ENCODE results near the gene ATXN2. TPM values are rescaled to one million over a fixed set of nuclear protein-coding genes. Genes with fewer than 3 reads are reported as not detected.

ATXN2 gene
- total and polyA plus RNA-seq, 4 donors, result 11.5 to 33.1 (median 22.1) TPM

- Histone ChIP-seq H3K27ac (ENCODE audit: low read depth in 1 of 2, low read length in 2 of 2) (no peak overlapping the region), H3K9ac (ENCODE audit: low read depth in 1 of 2, low read length in 2 of 2) (no peak overlapping the region), H3K4me3 (ENCODE audit: low read depth in 1 of 3, low read length in 3 of 3) (no peak overlapping the region), H3K36me3 (ENCODE audit: control insufficient read depth in 4 of 4, insufficient read depth in 3 of 4, low read depth in 1 of 4, low read length in 3 of 4) (peaks cover 21 to 52% (median 34%) of the 10 kb centered on the region in 4 donors), H3K27me3 (ENCODE audit: control insufficient read depth in 4 of 4, insufficient read depth in 4 of 4, low read length in 3 of 4) (no peaks in the 10 kb centered on the region), H3K4me1 (ENCODE audit: control insufficient read depth in 4 of 4, insufficient read depth in 4 of 4, low read length in 3 of 4) (peaks cover 2 to 11% (median 7%) of the 10 kb centered on the region in 4 donors), H3K9me3 (ENCODE audit: control insufficient read depth in 4 of 4, low read length in 3 of 4) (no peaks in the 10 kb centered on the region)
- no peak for DNase-seq (ENCODE audit: low spot score)
- 95% methylated on average over 15 of the region's 15 CpGs for WGBS
- TF ChIP-seq MAX (IDR thresholded peaks at IDR 0.05) (no peak), ATF3 (IDR thresholded peaks at IDR 0.05) (no peak), JUND (IDR thresholded peaks at IDR 0.05) (no peak), NR2F2 (IDR thresholded peaks at IDR 0.05) (no peak), RXRA (IDR thresholded peaks at IDR 0.05) (no peak), HNF4A (conservative IDR thresholded peaks at IDR 0.05) (no peak), YY1 (IDR thresholded peaks at IDR 0.05) (no peak), ZBTB33 (IDR thresholded peaks at IDR 0.05) (no peak), FOXA1 (IDR thresholded peaks at IDR 0.05) (no peak)
Observed at GRCh38 chr12:111455448-111456320, 143.4 kb downstream of the ATXN2 start.

GRCh38 chr12:111454716-111455447 lies 144.2 kb downstream of the ATXN2 start:
- H3K4me1 ChIP-seq (ENCODE audit: control insufficient read depth in 4 of 4, insufficient read depth in 4 of 4, low read length in 3 of 4), result peaks cover 2 to 11% (median 7%) of the 10 kb centered on the region in 4 donors
- H3K9ac ChIP-seq (ENCODE audit: low read depth in 1 of 2, low read length in 2 of 2), result no peak overlapping the region
- peaks cover 21 to 57% (median 36%) of the 10 kb centered on the region in 4 donors for H3K36me3 ChIP-seq (ENCODE audit: control insufficient read depth in 4 of 4, insufficient read depth in 3 of 4, low read depth in 1 of 4, low read length in 3 of 4)
- no peaks in the 10 kb centered on the region for H3K27me3 ChIP-seq (ENCODE audit: control insufficient read depth in 4 of 4, insufficient read depth in 4 of 4, low read length in 3 of 4)
- WGBS, result 84% methylated on average over 11 of the region's 11 CpGs
- no peaks in the 10 kb centered on the region for H3K9me3 ChIP-seq (ENCODE audit: control insufficient read depth in 4 of 4, low read length in 3 of 4)
- H3K4me3 ChIP-seq (ENCODE audit: low read depth in 1 of 3, low read length in 3 of 3), result no peak overlapping the region
- no peak for DNase-seq (ENCODE audit: low spot score)
- TF ChIP-seq ATF3 (IDR thresholded peaks at IDR 0.05), result no peak
- TF ChIP-seq HNF4A (conservative IDR thresholded peaks at IDR 0.05), result no peak
- no peak for TF ChIP-seq RAD21 (IDR thresholded peaks at IDR 0.05)
- no peak for TF ChIP-seq NR2F2 (IDR thresholded peaks at IDR 0.05)
- no peak for TF ChIP-seq ZBTB33 (IDR thresholded peaks at IDR 0.05)
- TF ChIP-seq FOXA2 (IDR thresholded peaks at IDR 0.05), result no peak
- TF ChIP-seq HNF4G (IDR thresholded peaks at IDR 0.05), result no peak
- TF ChIP-seq JUND (IDR thresholded peaks at IDR 0.05), result no peak
- no peak for TF ChIP-seq FOXA1 (IDR thresholded peaks at IDR 0.05)
- TF ChIP-seq SP1 (IDR thresholded peaks at IDR 0.05), result no peak
- no peak for TF ChIP-seq REST (IDR thresholded peaks at IDR 0.05)
- TF ChIP-seq MAX (IDR thresholded peaks at IDR 0.05), result no peak
- no peak for TF ChIP-seq RXRA (IDR thresholded peaks at IDR 0.05)
- TF ChIP-seq EGR1 (IDR thresholded peaks at IDR 0.05; ENCODE audit: low read depth in 2 of 2), result no peak
- TF ChIP-seq CTCF (IDR thresholded peaks at IDR 0.05; ENCODE audit: low read depth, low read length, missing input control), result no peak
- no peak overlapping the region for H3K27ac ChIP-seq (ENCODE audit: low read depth in 1 of 2, low read length in 2 of 2)

Data from liver (tissue), 9 donors.